Muscle layer of duodenum (tissue), 2 donors: ENCODE data around the gene LY9.

ENCODE experiments used
- H3K27ac ChIP-seq: one replicate; pipeline ENCODE4 v1.7.0; 2013; ENCODE audit warnings: mild to moderate bottlenecking, low read length
- H3K27me3 ChIP-seq: one replicate; pipeline ENCODE4 v1.7.0; 2013; ENCODE audit warnings: low read depth, mild to moderate bottlenecking, control low read depth, low read length
- H3K36me3 ChIP-seq, 2 donors: one replicate each; pipeline ENCODE4 v1.7.0; 2013; ENCODE audit warnings: low read length in 2 of 2, control low read depth in 1 of 2, mild to moderate bottlenecking in 1 of 2; ENCODE audit not compliant: insufficient read depth in 2 of 2, control insufficient read depth in 1 of 2
- H3K4me1 ChIP-seq, 2 donors: one replicate each; pipeline ENCODE4 v1.7.0; 2013; ENCODE audit warnings: low read length in 2 of 2, mild to moderate bottlenecking in 2 of 2, control low read depth in 1 of 2, moderate library complexity in 1 of 2; ENCODE audit not compliant: insufficient read depth in 2 of 2, control insufficient read depth in 1 of 2
- H3K4me3 ChIP-seq, 2 donors: one replicate each; pipeline ENCODE4 v1.7.0; 2013; ENCODE audit warnings: low read length in 2 of 2, low read depth in 1 of 2, mild to moderate bottlenecking in 1 of 2
- H3K9me3 ChIP-seq, 2 donors: one replicate each; pipeline ENCODE4 v1.7.0; 2013; ENCODE audit warnings: low read length in 2 of 2, control low read depth in 1 of 2, mild to moderate bottlenecking in 1 of 2; ENCODE audit not compliant: control insufficient read depth in 1 of 2
- donor health status: healthy.

The LY9 gene

DNA sequence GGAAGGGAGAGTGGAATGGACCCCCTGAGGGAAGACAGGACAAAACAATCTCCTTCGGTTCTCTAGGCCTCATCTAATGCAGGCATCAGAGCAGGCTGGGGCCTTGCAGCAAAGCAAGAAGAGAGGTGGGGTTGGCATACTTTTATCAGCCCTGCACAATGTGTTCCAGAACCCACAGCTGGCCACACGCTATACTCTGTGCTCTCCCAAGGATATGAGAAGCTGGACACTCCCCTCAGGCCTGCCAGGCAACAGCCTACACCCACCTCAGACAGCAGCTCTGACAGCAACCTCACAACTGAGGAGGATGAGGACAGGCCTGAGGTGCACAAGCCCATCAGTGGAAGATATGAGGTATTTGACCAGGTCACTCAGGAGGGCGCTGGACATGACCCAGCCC lies 27.3 kb downstream of the LY9 start:
- no peaks in the 10 kb centered on the region for H3K36me3 ChIP-seq
- no peak overlapping the region for H3K27ac ChIP-seq
- H3K27me3 ChIP-seq, result no peaks in the 10 kb centered on the region
- no peaks in the 10 kb centered on the region for H3K9me3 ChIP-seq
- H3K4me1 ChIP-seq, result no peaks in the 10 kb centered on the region
- no peak overlapping the region for H3K4me3 ChIP-seq

DNA sequence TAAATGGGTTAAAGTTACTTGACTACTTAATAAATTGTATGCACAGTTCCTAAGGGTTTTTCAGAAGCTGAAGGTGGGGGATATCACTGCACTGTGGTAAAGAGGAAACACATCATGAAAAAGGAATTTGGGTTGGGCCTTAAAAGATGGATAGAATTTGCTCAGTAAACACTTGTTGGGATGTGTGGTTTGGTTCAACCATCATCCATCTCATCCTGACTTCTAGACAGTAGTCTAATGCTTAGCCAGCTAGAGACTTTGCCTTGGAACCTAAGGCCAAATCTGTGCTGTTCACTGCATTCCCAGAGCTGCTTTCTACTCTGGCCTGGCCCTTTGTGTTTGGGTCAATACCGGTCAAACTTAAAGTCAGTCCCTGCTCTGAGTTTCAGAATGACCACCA lies 30.6 kb downstream of the LY9 start:
- Histone ChIP-seq H3K36me3 (no peaks in the 10 kb centered on the region), H3K27ac (no peak overlapping the region), H3K27me3 (no peaks in the 10 kb centered on the region), H3K4me3 (no peak overlapping the region), H3K4me1 (no peaks in the 10 kb centered on the region), H3K9me3 (no peaks in the 10 kb centered on the region)

DNA sequence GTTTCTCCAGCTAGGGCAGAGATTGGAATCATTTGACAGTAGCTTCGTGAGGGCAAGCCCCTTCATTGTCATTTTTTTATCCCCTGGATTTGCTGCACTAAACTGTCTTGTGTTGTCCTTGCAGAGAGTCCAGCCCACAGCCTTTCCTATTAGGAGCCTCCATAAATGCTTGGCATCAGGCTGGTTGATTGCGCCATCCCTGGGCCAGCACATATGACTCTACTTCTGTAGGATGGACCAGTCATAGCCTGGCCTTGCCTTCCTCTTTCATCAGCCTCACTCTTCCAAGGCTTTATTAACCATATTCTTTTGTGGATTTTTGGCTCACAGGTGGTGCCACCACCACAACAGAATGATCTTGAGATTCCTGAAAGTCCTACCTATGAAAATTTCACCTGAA lies 31.4 kb downstream of the LY9 start:
- H3K36me3 ChIP-seq, result no peaks in the 10 kb centered on the region
- no peaks in the 10 kb centered on the region for H3K4me1 ChIP-seq
- H3K9me3 ChIP-seq, result no peaks in the 10 kb centered on the region
- H3K27me3 ChIP-seq, result no peaks in the 10 kb centered on the region
- no peak overlapping the region for H3K27ac ChIP-seq
- H3K4me3 ChIP-seq, result no peak overlapping the region

DNA sequence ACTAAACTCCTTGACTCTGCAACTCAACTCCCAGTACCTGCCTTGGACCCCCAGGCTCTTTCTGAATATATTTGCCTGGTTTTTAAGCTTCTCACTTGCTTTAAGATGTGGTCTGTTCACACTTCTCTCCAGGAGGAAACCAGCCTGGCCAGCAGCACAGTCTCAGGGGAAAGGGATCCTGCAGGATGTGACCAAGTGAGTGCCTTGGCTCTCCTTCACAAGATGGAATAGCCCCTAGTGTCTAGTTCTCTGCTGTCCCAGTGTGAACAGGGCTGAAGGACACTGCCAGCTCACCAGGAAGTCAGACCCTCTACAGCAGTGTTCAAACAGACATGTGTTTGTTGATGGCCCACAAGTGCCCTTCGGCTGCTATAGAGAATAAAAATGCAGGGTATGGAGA lies 33.8 kb downstream of the LY9 start:
- no peaks in the 10 kb centered on the region for H3K4me1 ChIP-seq
- H3K36me3 ChIP-seq, result no peaks in the 10 kb centered on the region
- H3K4me3 ChIP-seq, result no peak overlapping the region
- H3K27ac ChIP-seq, result no peak overlapping the region
- no peaks in the 10 kb centered on the region for H3K9me3 ChIP-seq
- H3K27me3 ChIP-seq, result no peaks in the 10 kb centered on the region

DNA sequence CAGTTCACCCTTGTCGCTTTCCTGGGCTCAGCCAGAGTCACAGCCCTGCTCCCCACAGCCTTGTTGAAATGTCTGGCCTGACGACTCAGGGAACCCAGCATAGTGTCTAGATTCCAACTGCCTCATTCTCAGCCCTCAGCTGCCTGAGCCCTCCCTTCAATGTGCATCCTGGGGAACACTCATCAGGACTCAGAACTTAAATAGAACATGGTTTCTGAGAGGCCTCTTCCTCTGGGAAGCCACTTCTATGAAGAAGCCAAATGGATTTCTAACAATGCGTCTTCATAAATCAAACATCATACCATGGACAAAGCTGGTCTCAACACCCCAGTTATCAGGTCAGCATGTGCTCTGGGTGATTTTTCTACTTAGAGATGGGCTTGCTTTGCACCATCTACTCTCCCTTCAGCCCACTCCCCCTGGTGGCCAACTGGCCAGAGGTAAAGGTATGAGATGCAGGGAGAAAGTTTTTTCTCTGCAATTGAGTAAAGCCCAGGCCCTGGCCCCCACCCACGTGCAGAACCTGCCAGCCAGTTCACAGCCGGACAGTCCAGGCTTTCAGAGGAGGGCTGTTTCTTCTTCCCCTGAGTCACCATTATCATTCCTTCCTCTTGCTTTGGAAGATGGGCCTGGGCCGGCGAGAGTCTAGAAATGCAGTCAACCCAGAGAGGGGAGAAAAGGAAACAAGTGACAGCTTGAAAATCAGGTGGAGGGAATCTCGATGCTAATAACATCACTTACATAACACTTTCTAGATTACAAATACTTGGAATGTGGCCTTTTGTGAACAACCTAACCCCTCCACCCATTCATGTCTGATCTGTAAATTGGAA lies 34.6 kb downstream of the LY9 start:
- H3K27me3 ChIP-seq, result no peaks in the 10 kb centered on the region
- H3K36me3 ChIP-seq, result no peaks in the 10 kb centered on the region
- H3K4me3 ChIP-seq, result no peak overlapping the region
- H3K9me3 ChIP-seq, result no peaks in the 10 kb centered on the region
- H3K4me1 ChIP-seq, result no peaks in the 10 kb centered on the region
- no peak overlapping the region for H3K27ac ChIP-seq

DNA sequence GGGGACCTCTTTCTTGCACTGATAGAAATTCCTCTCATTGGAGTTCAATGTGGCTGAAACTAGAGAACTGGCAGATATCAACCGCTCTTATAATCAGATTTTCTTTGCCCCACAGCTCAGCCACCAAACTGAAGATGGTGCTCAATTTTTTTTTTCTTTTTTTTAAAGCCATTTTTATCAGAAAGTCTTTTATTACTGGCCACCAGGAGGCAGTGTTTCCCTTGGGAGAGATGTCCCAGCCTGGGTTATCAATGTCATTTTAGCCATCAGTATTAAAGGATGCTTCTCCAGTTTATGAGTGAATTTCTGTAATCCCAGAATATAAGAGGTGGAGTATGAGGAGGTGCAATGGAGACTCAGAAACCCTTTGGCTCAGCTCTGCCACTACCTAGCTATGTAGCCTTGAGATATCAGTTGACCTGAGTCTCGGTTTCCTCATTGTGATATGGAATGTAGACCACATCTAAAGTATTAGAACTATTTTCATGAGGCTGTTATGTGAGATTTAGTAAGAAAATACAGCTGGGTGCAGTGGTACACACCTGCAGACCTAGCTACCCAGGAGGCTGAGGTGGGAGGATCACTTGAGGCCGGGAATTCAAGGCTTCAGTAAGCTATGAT lies 39.1 kb downstream of the LY9 start:
- H3K9me3 ChIP-seq, result no peaks in the 10 kb centered on the region
- no peak overlapping the region for H3K27ac ChIP-seq

DNA sequence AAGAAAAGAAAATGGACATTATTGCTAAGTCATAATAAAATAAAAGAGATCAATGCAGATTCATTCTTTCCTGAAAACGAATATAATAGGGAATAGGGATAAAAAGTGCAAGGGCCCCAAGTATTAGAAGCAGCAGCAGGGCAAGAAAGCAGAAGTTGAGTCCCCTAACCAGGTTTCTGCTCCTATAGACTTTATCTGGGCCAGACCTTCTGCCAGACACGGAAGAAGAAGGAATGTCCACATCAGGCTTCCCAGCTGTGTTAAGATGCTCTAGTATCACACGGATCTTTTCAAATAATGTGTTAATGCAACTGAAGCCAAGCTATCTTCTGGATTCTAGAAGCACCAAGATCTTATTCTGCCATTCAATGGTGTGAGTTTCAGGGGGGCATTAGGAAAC lies 39.8 kb downstream of the LY9 start:
- H3K27me3 ChIP-seq, result no peaks in the 10 kb centered on the region
- peaks cover 0 to 12% of the 10 kb centered on the region in 2 donors for H3K4me1 ChIP-seq
- no peaks in the 10 kb centered on the region for H3K36me3 ChIP-seq
- no peak overlapping the region for H3K27ac ChIP-seq
- H3K4me3 ChIP-seq, result no peak overlapping the region
- no peaks in the 10 kb centered on the region for H3K9me3 ChIP-seq

More for the DNA sequence above, 39.1 kb downstream of the LY9 start:
- H3K4me3 ChIP-seq, result no peak overlapping the region
- no peaks in the 10 kb centered on the region for H3K36me3 ChIP-seq
- H3K4me1 ChIP-seq, result peaks cover 0 to 12% of the 10 kb centered on the region in 2 donors
- no peaks in the 10 kb centered on the region for H3K27me3 ChIP-seq

DNA sequence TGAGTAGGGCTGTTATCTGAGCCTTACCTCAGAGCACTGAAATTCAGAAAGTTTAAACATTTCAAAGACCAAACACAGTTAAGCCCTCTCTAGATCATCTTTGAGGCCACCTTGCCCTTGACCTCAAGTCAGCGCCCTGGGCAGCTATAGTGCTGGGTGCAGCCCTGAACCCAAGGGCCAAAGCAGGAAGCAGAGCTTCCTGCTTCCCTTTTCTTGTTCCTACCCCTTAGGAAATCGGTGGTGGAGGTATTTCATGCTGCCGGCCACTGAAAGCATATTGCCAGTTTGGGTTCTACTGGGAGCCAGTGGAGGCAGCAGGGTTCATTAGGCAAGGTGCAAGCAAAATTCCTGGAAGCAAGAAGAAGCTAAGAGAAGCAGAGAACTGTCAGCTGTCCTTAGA lies 40.6 kb downstream of the LY9 start:
- H3K4me1 ChIP-seq, result peaks cover 0 to 12% of the 10 kb centered on the region in 2 donors
- H3K9me3 ChIP-seq, result no peaks in the 10 kb centered on the region
- H3K27ac ChIP-seq, result no peak overlapping the region
- no peaks in the 10 kb centered on the region for H3K36me3 ChIP-seq
- H3K4me3 ChIP-seq, result no peak overlapping the region
- H3K27me3 ChIP-seq, result no peaks in the 10 kb centered on the region

DNA sequence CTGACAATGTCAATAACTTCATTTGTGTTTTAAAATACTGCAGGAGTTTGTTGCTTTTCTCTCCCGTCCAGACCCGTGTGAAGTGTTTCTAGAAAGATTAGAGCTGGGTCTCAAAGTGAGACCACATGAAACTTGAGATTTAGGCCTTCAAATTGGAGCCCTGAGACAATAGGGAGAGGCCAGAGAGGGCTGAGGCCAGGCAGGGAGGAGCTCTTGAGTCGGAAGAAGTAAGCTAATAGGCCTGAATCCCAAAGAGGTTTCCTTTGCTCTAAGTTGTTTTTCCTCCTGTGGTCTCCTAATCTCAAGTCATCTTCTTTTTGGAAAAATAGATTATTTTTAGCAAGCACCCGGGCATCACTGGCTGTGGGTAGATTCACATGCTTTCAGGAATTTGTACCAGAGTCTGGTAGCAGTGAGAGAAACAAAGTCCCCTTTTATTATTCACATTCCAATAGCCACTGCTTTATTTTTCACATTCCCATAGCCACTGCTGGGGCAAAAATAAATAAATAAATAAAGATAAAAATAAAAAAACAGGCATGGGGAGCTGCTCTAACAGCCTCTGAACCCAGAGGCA lies 41.1 kb downstream of the LY9 start:
- peaks cover 0 to 12% of the 10 kb centered on the region in 2 donors for H3K4me1 ChIP-seq
- H3K4me3 ChIP-seq, result no peak overlapping the region
- no peaks in the 10 kb centered on the region for H3K27me3 ChIP-seq
- H3K9me3 ChIP-seq, result no peaks in the 10 kb centered on the region
- H3K27ac ChIP-seq, result no peak overlapping the region
- H3K36me3 ChIP-seq, result no peaks in the 10 kb centered on the region

DNA sequence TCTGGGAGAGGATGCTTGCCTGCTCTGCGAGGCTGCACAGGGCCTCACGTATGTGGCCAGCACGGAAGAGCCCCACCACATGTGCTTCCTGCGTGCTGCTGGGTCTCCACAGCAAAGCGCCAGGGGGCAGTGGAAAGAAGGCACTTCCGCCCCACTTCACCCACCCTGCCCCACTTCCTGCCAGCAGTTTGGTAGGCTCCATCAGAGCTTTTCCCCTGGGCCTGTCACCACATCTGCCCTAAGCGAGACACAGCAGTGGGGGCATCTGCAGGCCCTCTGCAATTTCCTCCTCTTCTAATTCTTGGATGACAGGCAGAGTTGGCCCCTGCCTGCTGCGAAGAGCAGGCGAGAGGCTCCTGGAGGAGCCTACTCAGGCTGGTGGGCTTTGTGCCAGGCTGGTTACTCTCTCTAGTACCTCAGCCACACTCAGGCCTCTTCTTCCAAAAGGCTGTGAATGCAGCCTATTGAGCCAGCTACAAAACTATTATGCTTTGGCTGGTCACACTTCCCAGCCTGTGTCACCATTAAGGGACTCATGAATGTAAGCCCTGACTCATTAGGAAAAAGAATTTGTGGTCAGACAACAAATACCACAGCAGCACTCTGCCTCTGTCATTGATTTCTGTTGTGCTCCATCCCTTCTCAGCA lies 41.7 kb downstream of the LY9 start:
- H3K36me3 ChIP-seq, result no peaks in the 10 kb centered on the region
- H3K27me3 ChIP-seq, result no peaks in the 10 kb centered on the region
- H3K4me3 ChIP-seq, result no peak overlapping the region
- H3K27ac ChIP-seq, result no peak overlapping the region
- H3K9me3 ChIP-seq, result no peaks in the 10 kb centered on the region
- H3K4me1 ChIP-seq, result peaks cover 0 to 12% of the 10 kb centered on the region in 2 donors

DNA sequence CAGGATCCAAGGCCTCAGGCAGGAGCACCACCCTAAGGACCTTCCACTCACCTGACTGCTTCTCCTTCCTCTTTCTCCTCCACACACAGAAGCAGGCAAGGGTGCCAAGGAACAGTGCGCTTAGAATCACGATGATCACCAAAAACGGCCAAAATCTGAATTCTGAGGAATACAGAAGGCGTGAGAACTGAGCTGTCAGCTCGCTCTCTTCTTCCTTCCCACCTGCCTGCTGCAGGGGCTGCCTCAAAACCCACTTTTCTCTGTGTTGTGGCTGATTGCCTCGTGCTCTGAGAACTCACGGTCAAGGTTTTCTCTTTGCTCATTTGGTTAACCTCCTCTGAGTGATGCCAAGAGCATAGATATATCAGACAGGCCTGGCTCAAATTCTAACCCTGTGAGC lies 42.9 kb downstream of the LY9 start:
- Histone ChIP-seq H3K4me3 (no peak overlapping the region), H3K9me3 (no peaks in the 10 kb centered on the region), H3K36me3 (no peaks in the 10 kb centered on the region), H3K4me1 (peaks cover 0 to 12% of the 10 kb centered on the region in 2 donors), H3K27ac (no peak overlapping the region), H3K27me3 (no peaks in the 10 kb centered on the region)
